Urinary bladder (tissue), 4 donors: Measurements from ENCODE around the gene EVC2. TPM values are rescaled to one million over a fixed set of nuclear protein-coding genes. Genes with fewer than 3 reads are reported as not detected.

Experiments
- DNase-seq: peaks from one replicate; pipeline ENCODE4 v3.0.0-alpha.2; 2015; ENCODE audit errors: extremely low spot score
- H3K27ac ChIP-seq: one replicate; pipeline ENCODE4 v1.5.1; 2013; ENCODE audit warnings: low read depth, mild to moderate bottlenecking, moderate library complexity
- H3K36me3 ChIP-seq: one replicate; pipeline ENCODE4 v1.6.1; 2013; ENCODE audit warnings: mild to moderate bottlenecking, moderate library complexity; ENCODE audit not compliant: insufficient read depth
- H3K4me1 ChIP-seq: one replicate; pipeline ENCODE4 v1.6.1; 2013; ENCODE audit warnings: mild to moderate bottlenecking, moderate library complexity; ENCODE audit not compliant: insufficient read depth
- H3K4me3 ChIP-seq: one replicate; pipeline ENCODE4 v1.5.1; 2013; ENCODE audit warnings: low read depth, low read length
- WGBS: extraction: QIAGEN DNeasy Blood & Tissue Kit; methylation state at CpG from one replicate; pipeline ENCODE4 v1.1.7; 2013; 5-methylcytosine and 5-hydroxymethylcytosine counted together
- polyA plus RNA-seq: library from polyadenylated mRNA; stranded (reverse); fragments of 200-250 nt; gene quantifications from one replicate; pipeline ENCODE4 v1.2.3, GENCODE V29; 2013
- total RNA-seq: library from RNA; depleted of rRNA; stranded (reverse); fragments of >200 nt; gene quantifications from one replicate; pipeline ENCODE4 v1.2.3, GENCODE V29; 2014
- donor health status: healthy with polysubstance abuse.
- donor health status: healthy.

The EVC2 gene
- total and polyA plus RNA-seq, 2 donors = 7.2 to 9.8 TPM

DNA sequence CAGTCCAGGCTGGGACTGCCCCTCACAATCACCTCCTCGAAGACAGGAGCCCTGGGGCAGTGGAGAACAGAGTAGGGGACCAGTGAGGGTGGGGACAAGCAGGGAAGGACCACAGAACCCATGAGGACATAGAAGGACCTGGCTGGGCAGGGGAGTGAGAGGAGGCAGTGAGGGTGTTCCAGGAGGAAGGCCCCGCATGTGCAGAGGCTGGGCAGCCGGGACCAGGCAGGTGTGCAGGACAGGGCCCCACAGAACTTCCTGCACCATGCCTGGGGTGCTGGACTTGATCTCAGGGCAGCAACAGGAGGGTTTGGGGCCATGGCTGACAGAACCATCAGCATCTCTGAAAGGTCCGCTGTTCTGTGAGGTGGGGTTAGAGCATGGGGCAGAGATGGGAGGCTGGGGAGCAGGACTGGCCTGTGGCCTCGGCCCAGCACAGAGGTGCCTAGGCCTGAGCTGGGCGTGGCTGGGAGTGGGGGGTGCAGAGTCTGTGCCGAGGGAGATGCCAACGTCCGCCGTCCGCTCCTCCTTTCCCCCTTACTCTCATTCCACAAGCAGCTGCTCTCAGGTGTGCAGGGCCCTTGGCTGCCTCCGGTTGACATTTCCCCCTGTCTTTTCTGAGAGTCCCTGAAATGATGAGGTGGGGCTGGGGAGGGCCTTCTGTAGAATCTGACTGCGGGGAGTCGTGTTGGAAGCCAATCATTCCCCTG, 43.5 kb upstream of the EVC2 start:
- Histone ChIP-seq H3K27ac (no peak overlapping the region), H3K4me3 (no peak overlapping the region), H3K4me1 (no peaks in the 10 kb centered on the region), H3K36me3 (no peaks in the 10 kb centered on the region)
- no peak for DNase-seq
- 69% methylated on average over 14 of the region's 14 CpGs for WGBS

DNA sequence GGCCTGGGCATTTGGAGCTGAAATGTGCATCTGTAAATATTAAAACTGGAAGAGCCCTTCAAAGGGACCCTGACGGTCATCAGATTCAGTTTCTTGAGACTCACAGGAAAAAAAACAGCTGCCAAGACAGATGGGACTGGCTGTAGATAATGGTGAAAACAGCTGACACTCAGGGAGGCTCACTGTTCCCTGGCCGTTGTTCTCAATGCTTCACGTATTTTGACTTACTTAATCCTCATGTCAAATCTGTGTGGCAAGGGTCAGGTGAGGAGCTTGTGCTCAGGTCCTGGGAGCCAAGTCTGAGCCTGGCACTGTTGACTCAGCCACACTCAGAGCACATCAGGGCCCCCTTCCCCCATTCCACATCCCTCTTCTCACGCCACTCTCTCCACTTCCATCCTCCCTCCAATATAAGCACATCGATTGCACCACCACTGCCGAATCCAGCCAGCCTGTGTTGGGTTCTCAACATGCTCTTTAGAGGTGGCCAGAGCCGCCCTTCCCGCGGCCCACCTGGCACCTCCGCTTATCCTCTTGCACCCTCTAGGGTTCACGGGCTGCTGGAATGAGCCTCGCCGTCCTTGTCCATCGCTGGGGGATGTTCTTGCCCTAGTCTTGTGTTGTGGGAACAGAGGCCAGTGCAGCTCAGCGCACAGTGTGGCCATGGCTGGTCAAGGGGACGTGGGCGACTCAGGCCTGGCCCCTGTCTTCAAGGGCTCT, 42.7 kb upstream of the EVC2 start:
- 84% methylated on average over 17 of the region's 17 CpGs for whole genome bisulfite sequencing
- Histone ChIP-seq H3K27ac (no peak overlapping the region), H3K36me3 (no peaks in the 10 kb centered on the region), H3K4me1 (no peaks in the 10 kb centered on the region), H3K4me3 (no peak overlapping the region)
- DNase-seq = no peak

DNA sequence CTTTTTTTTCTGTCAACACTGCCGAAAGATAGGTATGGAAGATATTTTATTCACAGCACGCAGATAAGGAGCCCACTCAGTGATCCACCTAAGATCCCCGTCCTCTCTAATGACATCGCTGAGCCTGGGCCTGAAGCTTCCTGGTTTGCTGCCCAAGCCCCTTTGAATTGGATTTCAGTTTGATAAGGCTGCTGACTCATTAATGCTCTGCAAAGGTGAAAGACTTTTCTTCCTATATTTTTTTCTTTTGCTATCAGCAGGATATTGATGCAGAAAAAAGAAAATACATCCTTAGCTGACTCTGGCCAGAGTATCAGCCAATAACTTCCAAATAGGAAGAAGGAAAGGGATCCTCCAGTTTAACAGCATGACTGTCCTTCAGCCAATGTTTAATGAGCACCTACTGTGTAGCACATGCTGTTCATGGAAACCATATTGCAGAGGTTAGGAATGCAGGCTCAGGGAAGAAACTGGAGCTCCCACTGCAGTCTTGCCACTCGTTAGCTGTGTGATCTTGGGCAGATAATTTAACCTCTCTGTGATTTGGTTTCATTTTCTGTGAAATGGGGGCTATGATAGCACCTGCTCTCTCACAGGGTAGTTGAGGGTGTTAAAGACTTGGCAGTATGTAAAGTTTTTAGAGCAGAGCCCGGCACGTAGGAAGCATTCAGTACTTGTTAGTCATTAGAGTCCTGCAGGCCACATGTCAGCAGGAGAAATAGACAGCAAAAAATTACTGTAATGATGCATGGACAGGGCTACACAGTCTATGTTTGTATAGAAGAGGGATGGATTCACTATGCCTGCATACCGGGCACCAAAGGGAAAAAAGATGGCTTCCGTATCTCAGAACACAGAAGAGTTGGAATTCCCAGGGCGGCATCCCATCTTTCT, 41.9 kb upstream of the EVC2 start:
- Histone ChIP-seq H3K36me3 (no peaks in the 10 kb centered on the region), H3K27ac (no peak overlapping the region), H3K4me3 (no peak overlapping the region), H3K4me1 (no peaks in the 10 kb centered on the region)
- 90% methylated on average over 10 of the region's 10 CpGs for WGBS
- no peak for DNase-seq

DNA sequence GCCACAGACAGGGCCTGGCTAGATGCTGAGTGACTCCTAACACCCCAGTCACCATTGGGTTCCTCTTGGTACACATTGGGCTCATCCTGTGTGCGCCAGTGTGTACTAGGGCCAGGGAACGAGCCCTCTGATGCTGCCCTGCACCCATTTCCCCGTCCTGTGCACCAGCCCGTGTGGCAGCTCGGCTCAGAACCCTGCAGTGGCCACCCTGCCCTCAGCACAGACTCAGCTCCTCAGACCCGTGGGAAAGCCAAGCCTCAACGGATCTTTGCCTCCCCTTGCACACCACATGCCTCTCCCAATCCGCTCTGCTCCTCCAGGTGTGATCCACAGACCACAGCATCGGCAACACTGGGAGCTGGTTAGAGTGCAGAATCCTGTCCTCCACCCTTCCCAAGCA, 41.2 kb upstream of the EVC2 start:
- WGBS = 84% methylated on average over 9 of the region's 9 CpGs
- no peak overlapping the region for H3K27ac ChIP-seq
- no peaks in the 10 kb centered on the region for H3K36me3 ChIP-seq
- H3K4me1 ChIP-seq = no peaks in the 10 kb centered on the region
- no peak for DNase-seq
- H3K4me3 ChIP-seq = no peak overlapping the region

DNA sequence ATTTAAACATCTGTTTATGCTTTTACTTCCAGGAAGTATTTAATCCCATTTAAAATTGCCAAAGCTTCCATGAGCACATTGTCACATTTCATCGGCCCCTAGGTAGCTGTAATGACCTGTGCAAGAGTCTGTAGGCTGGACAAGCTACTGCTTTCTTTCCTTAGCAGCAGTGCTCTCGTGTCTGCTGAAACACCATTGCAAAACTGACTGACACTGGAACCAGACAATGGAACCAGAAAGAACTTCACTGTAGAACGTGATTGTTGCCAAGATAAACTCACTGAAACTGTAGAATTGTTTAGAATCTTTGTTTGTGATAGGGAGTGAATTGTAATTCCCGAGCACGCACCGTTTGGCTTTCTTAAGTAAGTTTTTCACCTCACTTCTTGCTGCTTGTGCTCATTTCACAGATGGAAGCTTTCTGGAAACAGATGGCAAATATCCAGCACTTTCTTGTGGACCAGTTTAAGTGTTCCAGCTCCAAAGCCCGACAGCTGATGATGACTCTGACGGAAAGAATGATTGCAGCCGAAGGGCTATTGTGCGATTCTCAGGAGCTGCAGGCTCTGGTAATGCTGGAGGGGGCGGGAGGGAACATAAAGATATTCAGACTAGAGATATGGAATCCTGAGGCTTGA, 39.5 kb upstream of the EVC2 start:
- Histone ChIP-seq H3K4me3 (no peak overlapping the region), H3K4me1 (no peaks in the 10 kb centered on the region), H3K36me3 (no peaks in the 10 kb centered on the region), H3K27ac (no peak overlapping the region)
- WGBS = 20% methylated on average over 11 of the region's 11 CpGs
- DNase-seq = no peak

DNA sequence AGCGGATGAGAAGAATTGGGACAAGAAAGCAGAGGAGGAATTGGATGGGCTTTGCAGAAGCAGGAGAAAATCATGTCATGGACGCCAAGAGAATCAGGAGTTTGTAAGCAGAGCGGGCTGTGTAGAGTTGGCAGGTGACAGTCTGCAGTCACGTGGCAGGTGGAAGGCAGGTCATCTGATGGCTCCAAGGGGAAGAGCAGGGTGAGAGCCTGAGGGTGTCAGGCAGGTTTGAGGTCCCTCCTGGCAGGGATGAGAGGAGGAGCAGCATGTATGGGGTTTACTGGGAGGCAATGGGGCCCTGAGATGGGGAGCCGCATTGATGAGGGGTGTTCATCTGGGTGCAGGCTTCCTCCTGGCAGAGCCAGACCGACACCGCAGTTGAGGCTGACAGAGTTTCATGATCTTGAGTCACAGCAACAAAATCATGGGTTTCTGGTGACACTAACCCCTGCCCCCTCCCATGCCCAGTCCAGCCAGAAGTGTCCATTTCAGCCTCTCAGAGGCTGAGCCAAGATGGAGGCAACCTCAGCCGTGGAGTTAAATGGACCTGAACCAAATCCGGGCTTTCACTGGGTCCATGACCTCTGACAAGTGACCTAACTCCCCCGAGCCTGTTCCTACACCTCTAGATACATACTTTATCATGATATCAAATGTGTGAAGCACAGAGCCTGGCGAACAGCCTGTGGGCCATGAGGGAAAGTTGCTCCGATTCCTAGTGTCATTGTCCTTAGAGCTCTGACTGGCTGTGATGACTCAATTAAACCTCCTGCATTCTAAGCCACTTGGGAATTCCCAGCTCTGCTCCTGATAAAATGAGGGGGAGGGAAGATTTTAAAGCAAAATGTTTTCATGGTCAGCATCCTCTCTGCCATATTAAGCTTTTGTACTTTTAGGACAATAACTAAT, 38.7 kb upstream of the EVC2 start:
- DNase-seq = no peak
- H3K4me3 ChIP-seq = no peak overlapping the region
- no peak overlapping the region for H3K27ac ChIP-seq
- no peaks in the 10 kb centered on the region for H3K36me3 ChIP-seq
- H3K4me1 ChIP-seq = no peaks in the 10 kb centered on the region
- WGBS = 65% methylated on average over 12 of the region's 12 CpGs

DNA sequence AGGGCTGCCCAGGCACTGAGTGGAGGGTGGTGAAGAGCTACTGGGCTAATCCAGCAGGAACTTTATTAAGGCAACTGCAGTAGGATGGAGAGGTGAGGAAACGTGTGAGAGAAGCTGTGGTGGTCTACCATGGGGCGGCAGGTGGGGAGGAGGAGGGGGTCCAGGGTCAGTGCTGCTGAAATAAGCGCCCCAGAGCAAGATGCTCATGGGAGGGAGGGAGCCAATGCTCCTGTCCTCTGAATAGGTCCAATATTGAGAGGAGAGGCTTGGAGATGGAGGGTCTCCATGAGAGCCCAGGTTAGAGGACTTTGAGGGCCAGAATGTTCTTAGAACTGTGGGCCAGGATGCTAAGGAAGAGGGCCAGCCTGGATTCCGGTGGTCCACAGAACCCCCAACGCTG, 37.9 kb upstream of the EVC2 start:
- no peak for DNase-seq

DNA sequence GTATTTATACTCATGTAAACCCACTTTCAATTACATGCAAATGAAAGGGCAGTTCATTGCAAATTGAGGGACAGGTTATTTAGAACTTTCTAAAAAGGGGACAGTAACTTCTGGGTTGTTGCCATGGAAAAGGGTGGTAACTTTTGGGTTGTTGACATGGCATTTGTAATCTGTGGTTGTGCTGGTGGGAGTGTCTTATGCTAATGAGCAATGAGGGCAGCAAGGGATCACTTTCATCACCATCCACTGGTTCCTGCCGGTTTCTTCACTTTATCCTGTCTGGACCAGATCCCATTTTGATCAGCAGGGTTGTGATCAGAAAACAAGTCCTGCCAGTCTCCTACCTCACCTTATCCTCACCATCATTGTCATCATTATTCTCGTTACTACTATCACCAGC, 34.6 kb upstream of the EVC2 start:
- H3K27ac ChIP-seq = no peak overlapping the region
- 94% methylated on average over 2 of the region's 2 CpGs for WGBS
- H3K4me1 ChIP-seq = no peaks in the 10 kb centered on the region
- DNase-seq = no peak
- peaks cover 1% of the 10 kb centered on the region for H3K36me3 ChIP-seq
- no peak overlapping the region for H3K4me3 ChIP-seq

More for the DNA sequence above, 37.9 kb upstream of the EVC2 start:
- Histone ChIP-seq H3K4me1 (no peaks in the 10 kb centered on the region), H3K27ac (no peak overlapping the region), H3K4me3 (no peak overlapping the region), H3K36me3 (peaks cover under 1% of the 10 kb centered on the region)
- 96% methylated on average over 5 of the region's 5 CpGs for WGBS

DNA sequence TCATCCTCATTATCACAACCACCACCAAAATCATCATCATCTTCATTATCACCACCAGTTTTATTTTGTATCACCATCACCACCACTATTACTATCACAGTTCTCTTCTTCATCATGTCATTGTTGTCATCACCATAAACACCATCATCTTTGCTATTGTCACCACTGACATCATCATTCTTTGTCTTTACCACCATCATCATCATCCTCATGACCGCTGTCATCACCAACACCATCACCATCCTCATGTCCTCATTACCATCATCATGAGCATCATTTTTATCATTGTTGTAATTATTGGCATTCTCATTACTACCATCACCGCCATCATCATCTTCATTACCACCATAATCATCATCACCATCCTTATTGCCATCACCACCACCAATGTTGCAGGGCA, 34.0 kb upstream of the EVC2 start:
- H3K27ac ChIP-seq = no peak overlapping the region
- no peak for DNase-seq
- H3K36me3 ChIP-seq = peaks cover 1% of the 10 kb centered on the region
- no peak overlapping the region for H3K4me3 ChIP-seq
- WGBS = 99% methylated on average over 2 of the region's 2 CpGs
- H3K4me1 ChIP-seq = no peaks in the 10 kb centered on the region

DNA sequence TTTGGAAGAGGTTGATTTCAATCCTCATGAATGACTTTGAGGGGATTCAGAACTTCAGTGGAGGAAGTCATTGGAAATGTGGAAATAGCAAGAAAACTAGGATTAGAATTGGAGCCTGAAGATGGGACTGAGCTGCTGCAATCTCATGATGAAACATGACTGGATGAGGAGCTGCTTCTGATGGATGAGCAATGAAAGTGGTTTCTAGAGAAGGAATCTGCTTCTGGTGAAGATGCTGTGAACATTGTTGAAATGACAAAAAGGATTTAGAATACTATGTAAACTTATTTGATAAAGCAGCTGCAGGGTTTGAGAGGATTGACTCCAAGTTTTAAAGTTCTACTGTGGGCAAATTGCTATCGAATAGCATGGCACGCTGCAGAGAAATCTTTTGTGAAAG, 29.7 kb upstream of the EVC2 start:
- DNase-seq = no peak
- WGBS = 99% methylated on average over 2 of the region's 2 CpGs
- H3K27ac ChIP-seq = no peak overlapping the region
- peaks cover 1% of the 10 kb centered on the region for H3K36me3 ChIP-seq
- no peak overlapping the region for H3K4me3 ChIP-seq
- H3K4me1 ChIP-seq = no peaks in the 10 kb centered on the region

DNA sequence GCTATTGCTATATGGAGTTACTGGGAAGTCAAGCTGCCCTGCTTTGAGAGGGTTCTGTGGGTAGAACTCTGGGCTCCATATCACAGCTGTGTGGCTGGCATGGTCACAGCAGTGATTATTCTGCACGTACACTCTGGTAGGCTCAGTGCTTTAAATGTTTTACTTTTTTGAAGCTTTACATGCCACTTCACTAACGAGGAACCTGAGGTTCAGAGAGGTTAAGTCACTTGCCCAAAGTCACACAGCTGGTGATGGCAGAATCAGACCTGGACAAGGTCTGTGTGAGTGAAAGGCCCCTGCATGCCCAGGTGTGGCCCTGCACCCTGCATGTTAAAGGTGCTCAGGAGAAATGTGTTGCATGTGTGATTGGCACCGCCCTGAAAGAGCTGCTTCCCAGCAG, 27.1 kb upstream of the EVC2 start:
- no peak for DNase-seq
- Histone ChIP-seq H3K4me1 (no peaks in the 10 kb centered on the region), H3K36me3 (no peaks in the 10 kb centered on the region), H3K4me3 (no peak overlapping the region), H3K27ac (no peak overlapping the region)
- WGBS = 81% methylated on average over 3 of the region's 3 CpGs

DNA sequence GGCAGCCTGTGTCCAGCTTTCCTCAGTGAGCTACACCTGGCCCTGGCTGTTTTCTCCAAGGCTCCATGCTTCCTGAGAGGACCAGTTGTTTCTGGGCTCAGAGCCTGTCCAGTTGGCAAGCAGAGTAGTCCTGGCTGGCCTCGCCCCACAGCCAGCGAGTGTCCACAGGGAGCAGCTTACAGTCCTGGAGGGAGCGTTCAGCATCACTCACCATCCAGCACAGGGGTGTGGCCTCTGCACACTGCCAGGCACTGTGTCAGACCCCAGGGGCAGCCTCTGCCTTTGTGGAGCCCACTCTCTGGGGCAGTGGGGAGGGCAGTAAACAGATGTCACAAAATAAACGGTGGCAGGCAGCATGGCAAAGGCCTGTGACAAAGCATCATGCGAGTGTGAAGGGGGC, 26.5 kb upstream of the EVC2 start:
- Histone ChIP-seq H3K4me1 (no peaks in the 10 kb centered on the region), H3K27ac (no peak overlapping the region), H3K36me3 (no peaks in the 10 kb centered on the region), H3K4me3 (no peak overlapping the region)
- 77% methylated on average over 5 of the region's 5 CpGs for WGBS
- DNase-seq = no peak

DNA sequence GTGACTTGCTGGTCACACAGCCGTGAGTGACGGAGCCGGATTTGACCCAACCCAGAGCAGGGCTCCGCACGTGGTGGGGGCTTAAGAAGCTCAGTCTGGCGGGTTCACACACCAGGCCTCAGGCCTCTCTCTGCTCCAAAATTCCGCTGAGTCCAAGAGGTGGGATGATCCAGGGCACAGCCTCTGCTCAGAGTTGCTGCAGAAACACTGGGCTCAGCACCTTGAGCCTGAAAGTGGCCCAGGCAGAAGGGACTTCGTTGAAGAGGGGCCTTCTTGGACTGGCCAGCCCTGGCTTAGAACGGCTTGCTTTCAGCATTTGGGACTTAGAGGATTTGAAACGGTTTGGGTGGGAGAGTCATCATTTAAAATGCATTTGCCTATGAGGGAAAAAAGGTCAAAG, 23.8 kb upstream of the EVC2 start:
- Histone ChIP-seq H3K27ac (no peak overlapping the region), H3K4me1 (no peaks in the 10 kb centered on the region), H3K4me3 (no peak overlapping the region), H3K36me3 (no peaks in the 10 kb centered on the region)
- WGBS = 92% methylated on average over 10 of the region's 10 CpGs
- DNase-seq = no peak
